ENCODE data around the gene QSOX2. TPM values are rescaled to one million over a fixed set of nuclear protein-coding genes. Genes with fewer than 3 reads are reported as not detected.

Gene QSOX2
- total and polyA plus RNA-seq, 8 donors: 1.5 to 33.5 (median 5.4) TPM

DNA sequence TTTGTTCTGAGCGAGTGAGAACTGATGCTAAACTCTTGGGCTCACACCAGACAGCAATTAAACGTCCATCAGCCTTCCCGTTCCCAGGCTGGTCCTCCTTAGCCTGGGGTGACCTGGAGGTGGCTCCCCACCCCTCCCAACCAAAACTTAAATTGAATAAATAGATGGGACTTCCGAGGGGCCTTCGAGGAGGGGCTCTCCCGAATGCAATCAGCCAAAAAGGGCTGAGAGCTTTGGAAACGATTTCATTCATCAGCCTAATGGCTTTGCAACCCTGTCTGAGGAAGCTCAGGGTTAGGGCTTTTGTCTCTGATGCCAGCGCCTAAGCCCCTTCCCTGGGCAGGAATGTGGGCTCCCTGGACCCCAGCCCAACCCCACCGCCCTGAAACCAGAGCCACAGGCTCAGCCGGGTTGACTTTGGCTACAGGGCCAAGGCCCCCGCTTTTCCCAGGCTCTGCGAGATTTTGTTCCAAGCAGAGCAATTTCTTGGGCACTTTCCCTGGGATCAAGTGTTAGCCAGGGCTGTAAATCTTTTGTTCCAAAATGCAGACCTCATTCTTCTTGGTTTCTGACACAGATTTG, 69.9 kb downstream of the QSOX2 start:
- Histone ChIP-seq H3K9me3 (no peaks in the 10 kb centered on the region), H3K4me3 (no peak overlapping the region), H3K27me3 (peaks cover 0 to 70% (median 25%) of the 10 kb centered on the region in 3 donors), H3K36me3 (no peaks in the 10 kb centered on the region), H3K4me1 (no peaks in the 10 kb centered on the region), H3K27ac (no peak overlapping the region)
- intact Hi-C loops (cut with DNase I; ENCODE audit: low total_unique reads): loop anchor here (10.0 kb wide), 1 partner anchor 109 kb away; no protein-coding TSS in a partner anchor
- 23 to 61% (median 57%) methylated on average over 7 to 12 of the region's 12 CpGs for WGBS, 5 donors
- DNase-seq: peak in 1 of 2 donors; percentile 31
- no peak for TF ChIP-seq EP300 (IDR thresholded peaks at IDR 0.05)
- TF ChIP-seq POLR2A (IDR thresholded peaks at IDR 0.05): no peak
- TF ChIP-seq, protein P1, sequence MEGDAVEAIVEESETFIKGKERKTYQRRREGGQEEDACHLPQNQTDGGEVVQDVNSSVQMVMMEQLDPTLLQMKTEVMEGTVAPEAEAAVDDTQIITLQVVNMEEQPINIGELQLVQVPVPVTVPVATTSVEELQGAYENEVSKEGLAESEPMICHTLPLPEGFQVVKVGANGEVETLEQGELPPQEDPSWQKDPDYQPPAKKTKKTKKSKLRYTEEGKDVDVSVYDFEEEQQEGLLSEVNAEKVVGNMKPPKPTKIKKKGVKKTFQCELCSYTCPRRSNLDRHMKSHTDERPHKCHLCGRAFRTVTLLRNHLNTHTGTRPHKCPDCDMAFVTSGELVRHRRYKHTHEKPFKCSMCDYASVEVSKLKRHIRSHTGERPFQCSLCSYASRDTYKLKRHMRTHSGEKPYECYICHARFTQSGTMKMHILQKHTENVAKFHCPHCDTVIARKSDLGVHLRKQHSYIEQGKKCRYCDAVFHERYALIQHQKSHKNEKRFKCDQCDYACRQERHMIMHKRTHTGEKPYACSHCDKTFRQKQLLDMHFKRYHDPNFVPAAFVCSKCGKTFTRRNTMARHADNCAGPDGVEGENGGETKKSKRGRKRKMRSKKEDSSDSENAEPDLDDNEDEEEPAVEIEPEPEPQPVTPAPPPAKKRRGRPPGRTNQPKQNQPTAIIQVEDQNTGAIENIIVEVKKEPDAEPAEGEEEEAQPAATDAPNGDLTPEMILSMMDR (IDR thresholded peaks at IDR 0.05): no peak
- no peak for TF ChIP-seq POLR2AphosphoS5 (IDR thresholded peaks at IDR 0.05)

DNA sequence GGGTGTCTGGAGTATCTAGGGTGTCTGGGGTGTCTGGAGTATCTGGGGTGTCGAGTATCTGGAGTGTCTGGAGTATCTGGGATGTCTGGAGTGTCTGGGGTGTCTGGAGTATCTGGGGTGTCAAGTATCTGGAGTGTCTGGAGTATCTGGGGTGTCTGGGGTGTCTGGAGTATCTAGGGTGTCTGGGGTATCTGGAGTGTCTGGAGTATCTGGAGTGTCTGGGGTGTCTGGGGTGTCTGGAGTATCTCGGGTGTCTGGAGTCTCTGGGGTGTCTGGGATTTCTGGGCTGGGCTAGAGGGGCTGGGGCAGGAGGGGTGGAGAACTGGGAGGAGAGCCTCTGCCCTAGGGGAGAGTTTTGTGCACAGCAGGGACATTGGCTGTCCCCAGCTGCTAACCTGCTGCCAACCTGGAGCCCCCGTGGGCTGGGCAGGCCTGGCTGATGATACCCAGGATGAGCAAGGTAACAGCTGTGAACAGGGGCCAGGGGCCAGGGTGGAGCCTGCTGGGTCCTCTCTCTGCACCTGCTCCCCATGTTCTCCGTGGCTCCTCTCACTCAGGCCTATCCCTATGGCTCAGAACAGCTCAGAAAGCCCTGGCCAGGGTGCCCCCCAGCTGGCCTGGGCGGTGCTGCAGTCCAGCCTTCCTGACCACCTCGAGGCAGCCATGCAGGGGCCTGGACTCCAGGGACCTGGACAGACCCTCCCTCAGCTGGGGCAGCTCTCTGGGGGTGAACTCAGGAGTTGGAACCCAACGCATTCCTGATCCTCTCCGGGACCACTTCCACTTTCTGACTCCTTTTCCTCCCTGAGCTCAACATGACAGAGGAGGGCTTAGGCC, 70.6 kb downstream of the QSOX2 start:
- intact Hi-C loops (cut with DNase I; ENCODE audit: low total_unique reads): loop anchor here (10.0 kb wide), 1 partner anchor 110 kb away; no protein-coding TSS in a partner anchor
- no peak for DNase-seq
- 52 to 83% (median 63%) methylated on average over 4 to 8 of the region's 8 CpGs for WGBS, 5 donors
- H3K27me3 ChIP-seq: peaks cover 0 to 70% (median 27%) of the 10 kb centered on the region in 3 donors
- no peak overlapping the region for H3K27ac ChIP-seq
- H3K9me3 ChIP-seq: no peaks in the 10 kb centered on the region
- TF ChIP-seq, protein P1 (IDR thresholded peaks at IDR 0.05): no peak
- TF ChIP-seq POLR2A (IDR thresholded peaks at IDR 0.05): no peak
- TF ChIP-seq EP300 (IDR thresholded peaks at IDR 0.05): no peak
- TF ChIP-seq POLR2AphosphoS5 (IDR thresholded peaks at IDR 0.05): no peak
- no peaks in the 10 kb centered on the region for H3K4me1 ChIP-seq
- no peaks in the 10 kb centered on the region for H3K36me3 ChIP-seq
- no peak overlapping the region for H3K4me3 ChIP-seq

DNA sequence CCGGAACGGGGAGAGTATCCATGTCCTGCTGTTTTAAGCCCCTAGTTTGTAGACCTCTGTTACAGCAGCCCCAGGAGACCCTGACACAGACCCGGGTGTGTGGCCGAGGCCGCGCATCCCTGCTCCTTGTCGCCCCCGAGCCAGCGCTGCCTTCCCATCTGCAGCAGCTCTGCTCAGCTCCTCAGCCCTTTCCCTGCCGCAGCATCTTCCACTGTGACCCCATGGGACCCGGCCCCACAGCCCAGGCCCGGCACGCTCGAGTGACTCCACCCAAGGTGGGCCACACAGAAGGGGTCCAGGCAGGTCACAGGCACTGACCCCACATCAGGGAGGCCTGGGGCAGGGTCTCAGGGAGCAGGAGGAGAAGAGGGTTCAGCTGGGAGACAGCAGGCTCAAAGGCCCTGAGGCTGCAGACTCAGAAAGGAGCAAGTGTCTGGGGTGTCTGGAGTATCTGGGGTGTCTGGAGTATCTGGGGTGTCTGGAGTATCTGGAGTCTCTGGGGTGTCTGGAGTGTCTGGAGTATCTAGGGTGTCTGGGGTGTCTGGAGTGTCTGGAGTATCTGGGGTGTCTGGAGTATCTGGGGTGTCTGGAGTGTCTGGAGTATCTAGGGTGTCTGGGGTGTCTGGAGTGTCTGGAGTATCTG, 71.8 kb downstream of the QSOX2 start:
- no peak for DNase-seq
- H3K9me3 ChIP-seq: no peaks in the 10 kb centered on the region
- H3K27me3 ChIP-seq: peaks cover 0 to 70% (median 35%) of the 10 kb centered on the region in 3 donors
- H3K4me3 ChIP-seq: no peak overlapping the region
- H3K4me1 ChIP-seq: no peaks in the 10 kb centered on the region
- TF ChIP-seq, protein P1 (IDR thresholded peaks at IDR 0.05): no peak
- TF ChIP-seq POLR2A (IDR thresholded peaks at IDR 0.05) (no peak), EP300 (IDR thresholded peaks at IDR 0.05) (no peak), POLR2AphosphoS5 (IDR thresholded peaks at IDR 0.05) (no peak)
- no peak overlapping the region for H3K27ac ChIP-seq
- no peaks in the 10 kb centered on the region for H3K36me3 ChIP-seq
- intact Hi-C loops (cut with DNase I; ENCODE audit: low total_unique reads): loop anchor here (10.0 kb wide), 1 partner anchor 111 kb away; no protein-coding TSS in a partner anchor
- 78 to 90% (median 85%) methylated on average over 13 to 14 of the region's 14 CpGs for whole genome bisulfite sequencing, 5 donors

DNA sequence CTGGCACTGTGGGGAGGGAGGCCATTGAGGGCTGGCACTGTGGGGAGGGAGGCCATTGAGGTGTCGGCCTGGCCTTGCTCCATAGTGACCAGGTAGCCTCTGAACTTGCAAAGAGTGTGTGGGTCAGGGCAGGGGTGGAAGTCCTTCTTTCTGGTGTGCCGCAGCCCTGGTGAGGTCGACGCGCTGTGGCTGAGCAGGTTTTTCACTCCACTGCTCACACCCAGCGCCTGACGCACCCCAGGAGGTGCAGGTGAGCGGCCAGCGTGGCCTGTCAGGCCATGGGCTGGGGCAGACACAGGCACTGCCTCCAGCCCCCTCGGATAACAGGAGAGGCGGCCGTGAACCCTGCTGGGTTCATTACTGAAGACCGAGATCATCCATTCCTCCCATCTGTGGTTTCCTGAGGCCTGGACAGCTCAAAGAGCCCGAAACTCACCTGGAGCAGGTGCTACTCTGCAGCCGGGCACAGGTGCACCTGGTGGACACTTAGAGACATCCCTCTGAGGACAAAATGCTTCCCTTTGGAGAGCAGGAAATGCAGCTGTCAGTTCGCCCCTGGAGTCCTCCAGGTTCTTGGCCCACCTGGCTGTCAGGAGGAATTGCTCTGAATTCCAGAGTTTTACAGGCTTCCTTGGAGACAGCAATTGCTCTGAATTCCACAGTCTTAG, 73.1 kb downstream of the QSOX2 start:
- no peaks in the 10 kb centered on the region for H3K4me1 ChIP-seq
- WGBS, 5 donors: 67 to 79% (median 70%) methylated on average over 14 to 16 of the region's 16 CpGs
- no peak overlapping the region for H3K4me3 ChIP-seq
- H3K27ac ChIP-seq: no peak overlapping the region
- H3K9me3 ChIP-seq: no peaks in the 10 kb centered on the region
- H3K27me3 ChIP-seq: peaks cover 0 to 64% (median 30%) of the 10 kb centered on the region in 3 donors
- TF ChIP-seq POLR2AphosphoS5 (IDR thresholded peaks at IDR 0.05): no peak
- TF ChIP-seq, protein P1 (IDR thresholded peaks at IDR 0.05): no peak
- TF ChIP-seq EP300 (IDR thresholded peaks at IDR 0.05): no peak
- no peak for TF ChIP-seq POLR2A (IDR thresholded peaks at IDR 0.05)
- intact Hi-C loops (cut with DNase I; ENCODE audit: low total_unique reads): loop anchor here (10.0 kb wide), 1 partner anchor 112 kb away; no protein-coding TSS in a partner anchor
- DNase-seq: no peak
- H3K36me3 ChIP-seq: no peaks in the 10 kb centered on the region

Measured in stomach (tissue), 9 donors.